HCT116 (cell line): ENCODE data around the gene EIF4A3. TPM values are rescaled to one million over a fixed set of nuclear protein-coding genes. Genes with fewer than 3 reads are reported as not detected.

Experiments used
- ATAC-seq: fragments of 200-7000 bp; cut with Tn5 transposase; 2 replicates; pipeline ENCODE4 v1.9.1; 2020; ENCODE audit warnings: mild to moderate bottlenecking, moderate library complexity
- BruUV-seq: library from RNA; stranded (reverse); fragments of 400-500 nt; replicated peaks from 2 replicates; lab custom pipeline; 2021; lab: Mats Ljungman, UMichigan
- CTCF ChIA-PET: fragments of 300-600 bp; sonication (Branson Sonifier 250); formaldehyde crosslinking; loops from one replicate; lab custom pipeline; 2021; ENCODE audit warnings: antibody characterized with exemption; lab: Charles Lee
- POLR2A ChIA-PET: fragments of 300-600, 350-600 bp; sonication (Branson Sonifier 250); formaldehyde crosslinking; loops from one replicate; lab custom pipeline; 2021; ENCODE audit warnings: antibody characterized with exemption; lab: Charles Lee
- RAD21 ChIA-PET, 2 experiments: fragments of 300-600 bp; sonication (Branson Sonifier 250); formaldehyde crosslinking; loops; one replicate each; lab custom pipeline; 2023; ENCODE audit warnings: low total read pairs in 2 of 2; ENCODE audit not compliant: uncharacterized antibody in 2 of 2, unreplicated experiment in 2 of 2, low non-redundant PET in 1 of 2; lab: Charles Lee
- DNase-seq: peaks from one replicate; pipeline ENCODE4 v3.0.0-alpha.2; 2010; ENCODE audit warnings: low read depth, low spot score
- H2AFZ ChIP-seq: fragments of 200-600 bp; shearing (Covaris generic), sonication (generic); 2 replicates; pipeline ENCODE4 v1.6.1; 2017; ENCODE audit warnings: low read depth, mixed run types, mixed read lengths, antibody characterized with exemption, low read length; ENCODE audit not compliant: poor library complexity, severe bottlenecking
- H3K27ac ChIP-seq: 2 replicates; pipeline ENCODE4 v1.5.1; 2012; ENCODE audit warnings: low read depth, low read length
- H3K27me3 ChIP-seq: fragments of 200-600 bp; sonication (generic); 2 replicates; pipeline ENCODE4 v1.6.1; 2016; ENCODE audit warnings: mixed run types, low read length, mixed read lengths; ENCODE audit not compliant: insufficient read depth
- H3K36me3 ChIP-seq, 2 experiments: fragments of 200-500 bp in 1 of 2; fragments of 200-600 bp in 1 of 2; sonication (Bioruptor generic) in 1 of 2; sonication (generic) in 1 of 2; 2 replicates each; pipeline versions ENCODE4 v1.5.1 to v1.6.1; 2014 to 2016; ENCODE audit warnings: low read length in 2 of 2, inconsistent platforms in 1 of 2, mixed read lengths in 1 of 2, mixed run types in 1 of 2; ENCODE audit not compliant: insufficient read depth in 2 of 2, control insufficient read depth in 1 of 2
- H3K4me1 ChIP-seq, 2 experiments: fragments of 200-600 bp in 1 of 2; sonication (generic) in 1 of 2; 2 replicates each; pipeline versions ENCODE4 v1.5.1 to v1.6.1; 2012 to 2017; ENCODE audit warnings: low read length in 2 of 2, inconsistent platforms in 1 of 2, mild to moderate bottlenecking in 1 of 2, mixed read lengths in 1 of 2, mixed run types in 1 of 2, moderate library complexity in 1 of 2; ENCODE audit not compliant: insufficient read depth in 2 of 2, control insufficient read depth in 1 of 2
- H3K4me2 ChIP-seq: fragments of 200-600 bp; sonication (generic); 2 replicates; pipeline ENCODE4 v1.6.1; 2017; ENCODE audit warnings: mixed run types, low read length, mixed read lengths
- H3K4me3 ChIP-seq, 2 experiments: fragments of 200-600 bp in 1 of 2; sonication (generic) in 1 of 2; replicated peaks in 1 of 2; 2 replicates each; pipeline ENCODE4 v1.5.1; 2011 to 2016; ENCODE audit warnings: low read length in 2 of 2, control low read depth in 1 of 2, low read depth in 1 of 2, mild to moderate bottlenecking in 1 of 2, mixed read lengths in 1 of 2, mixed run types in 1 of 2
- H3K79me2 ChIP-seq: fragments of 200-600 bp; sonication (generic); 2 replicates; pipeline ENCODE4 v1.6.1; 2017; ENCODE audit warnings: mild to moderate bottlenecking, mixed run types, low read length, moderate library complexity, mixed read lengths; ENCODE audit not compliant: insufficient read depth
- H3K9ac ChIP-seq: fragments of 200-600 bp; sonication (generic); 2 replicates; pipeline ENCODE4 v1.6.1; 2016; ENCODE audit warnings: low read length, mixed read lengths
- H3K9me2 ChIP-seq: fragments of 200-600 bp; sonication (generic), shearing (Covaris generic); 2 replicates; pipeline ENCODE4 v1.6.1; 2017; ENCODE audit warnings: mixed run types, mild to moderate bottlenecking, moderate library complexity; ENCODE audit not compliant: insufficient read depth
- H3K9me3 ChIP-seq, 2 experiments: fragments of 200-500 bp in 1 of 2; fragments of 200-600 bp in 1 of 2; sonication (Bioruptor generic) in 1 of 2; sonication (generic) in 1 of 2; 2 replicates each; pipeline ENCODE4 v1.6.1; 2014 to 2017; ENCODE audit warnings: low read length in 2 of 2, mixed read lengths in 2 of 2, inconsistent platforms in 1 of 2, low read depth in 1 of 2, mild to moderate bottlenecking in 1 of 2, mixed run types in 1 of 2, moderate library complexity in 1 of 2; ENCODE audit not compliant: control insufficient read depth in 1 of 2, insufficient read depth in 1 of 2
- H4K20me1 ChIP-seq: fragments of 200-600 bp; sonication (generic), shearing (Covaris generic); 2 replicates; pipeline ENCODE4 v1.6.1; 2017; ENCODE audit warnings: mixed run types, mild to moderate bottlenecking, moderate library complexity; ENCODE audit not compliant: insufficient read depth
- CBX3 ChIP-seq: IDR thresholded peaks from 2 replicates; pipeline ENCODE4 v1.6.1; 2012; ENCODE audit warnings: low read depth
- ELF1 ChIP-seq: IDR thresholded peaks from 2 replicates; pipeline ENCODE4 v1.6.1; 2012; ENCODE audit warnings: low read depth, borderline replicate concordance
- EZH2phosphoT487 ChIP-seq: fragments of 200-600 bp; IDR thresholded peaks from 2 replicates; pipeline ENCODE4 v1.6.1; 2018; ENCODE audit warnings: antibody characterized with exemption, borderline replicate concordance
- POLR2A ChIP-seq: IDR thresholded peaks from 2 replicates; pipeline ENCODE4 v1.7.0; 2011; ENCODE audit warnings: borderline replicate concordance; ENCODE audit not compliant: insufficient read depth, insufficient read length; ENCODE audit errors: extremely low read depth
- SIN3A ChIP-seq: IDR thresholded peaks from 2 replicates; pipeline ENCODE4 v1.6.1; 2012; ENCODE audit warnings: low read depth
- SP1 ChIP-seq: IDR thresholded peaks from 2 replicates; pipeline ENCODE4 v1.6.1; 2012; ENCODE audit warnings: low read depth
- TCF7L2 ChIP-seq: IDR thresholded peaks from 2 replicates; pipeline ENCODE4 v1.7.0; 2011; ENCODE audit warnings: borderline replicate concordance, inconsistent platforms; ENCODE audit not compliant: insufficient read depth, insufficient read length; ENCODE audit errors: extremely low read depth
- ZFX ChIP-seq: fragments of 450-650 bp; IDR thresholded peaks from 2 replicates; pipeline ENCODE4 v1.6.1; 2017
- intact Hi-C: fragments of 100-400 bp; cut with micrococcal nuclease; formaldehyde crosslinking; loops from 2 replicates; pipeline ENCODE4 v1.10.0; 2022
- total RNA-seq: library from RNA; stranded (reverse); gene quantifications from one replicate; pipeline ENCODE4 v1.2.1, GENCODE V29; 2021; ENCODE audit not compliant: unreplicated experiment
- TF ChIP-seq, protein P1 (sequence below): IDR thresholded peaks from 2 replicates; pipeline ENCODE4 v1.6.1; 2012

Gene EIF4A3
- total RNA-seq, 1 experiment from 2014 or later, result 248 TPM

DNA sequence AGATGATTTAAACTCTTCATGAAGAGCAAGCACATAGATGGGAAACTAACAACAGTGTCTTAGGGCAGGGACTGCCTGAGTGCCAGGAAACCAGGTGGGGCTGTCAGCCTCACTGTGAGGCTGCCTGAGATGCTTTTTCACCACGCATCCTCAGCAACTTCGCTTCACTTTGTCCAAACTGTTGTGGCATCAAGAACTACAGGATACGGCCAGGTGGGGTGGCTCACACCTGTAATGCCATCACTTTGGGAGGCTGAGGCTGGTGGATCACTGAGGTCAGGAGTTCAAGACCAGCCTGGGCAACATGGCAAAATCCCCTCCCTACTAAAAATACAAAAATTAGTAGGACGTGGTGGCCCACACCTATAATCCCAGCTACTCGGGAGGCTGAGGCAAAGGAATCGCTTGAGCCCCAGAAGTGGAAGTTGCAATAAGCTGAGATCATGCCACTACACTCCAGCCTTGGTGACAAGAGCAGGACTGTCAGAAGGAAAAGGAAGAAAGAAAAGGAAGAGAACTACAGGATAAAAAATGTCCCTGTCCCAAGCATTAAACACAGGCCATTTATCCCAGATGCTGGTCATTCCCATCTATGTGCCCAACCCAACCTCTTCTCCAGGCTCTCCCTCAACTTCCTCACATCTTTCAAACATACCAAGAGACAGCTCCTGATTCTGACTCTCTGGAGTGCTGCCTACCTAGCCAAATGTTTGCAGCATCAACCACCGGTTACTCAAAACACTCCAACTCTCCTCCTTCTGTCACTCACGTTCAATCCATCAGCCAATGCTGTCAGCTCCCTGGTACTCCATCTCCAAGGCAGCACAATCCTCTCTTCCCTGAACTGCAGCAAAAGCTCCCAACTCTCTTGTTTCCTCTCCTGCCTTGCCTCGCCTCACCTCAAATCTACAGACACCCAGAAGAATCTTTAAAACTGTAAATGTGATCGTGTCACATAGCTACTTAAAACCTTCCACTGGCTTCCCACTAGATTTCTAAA lies 1.6 kb downstream of the EIF4A3 start:
- no peaks in the 10 kb centered on the region for H3K9me2 ChIP-seq
- intact Hi-C loops, result no loop called here
- ChIA-PET RAD21 (no interaction called here), CTCF (interaction anchor here (2.5 kb wide), 1 partner anchor 44 kb away, joined by 8 read pairs; the partner anchor contains the start of gene GAA), POLR2A (interaction anchor here (0.7 to 2.6 kb wide), 10 partner anchors 10 to 348 kb away, joined by 3 to 8 read pairs (median 4); partner anchors contain the start of genes CBX8 and GAA)
- no peak for ATAC-seq
- H4K20me1 ChIP-seq, result peaks cover 27% of the 10 kb centered on the region; the same call in 1 of the 2 replicates
- H3K79me2 ChIP-seq, result peaks cover 81% of the 10 kb centered on the region
- H2AFZ ChIP-seq, result no peak overlapping the region
- H3K9ac ChIP-seq, result peak overlapping the region; percentile 97
- H3K36me3 ChIP-seq, result peaks cover 45 to 49% of the 10 kb centered on the region in 2 experiments
- H3K27ac ChIP-seq, result peak overlapping the region; percentile 93; the same call in 1 of the 2 replicates
- H3K4me2 ChIP-seq, result peak overlapping the region; percentile 88
- H3K27me3 ChIP-seq, result no peaks in the 10 kb centered on the region
- H3K4me3 ChIP-seq, result peak overlapping the region; percentile 73 to 96
- BruUV-seq, result TSS peak; percentile 63
- DNase-seq, result no peak
- H3K9me3 ChIP-seq, result no peaks in the 10 kb centered on the region
- peaks cover 12 to 18% of the 10 kb centered on the region in 2 experiments for H3K4me1 ChIP-seq
- TF ChIP-seq POLR2A (no peak), SP1 (no peak), ZFX (no peak), ELF1 (no peak)
- TF ChIP-seq, protein P1, sequence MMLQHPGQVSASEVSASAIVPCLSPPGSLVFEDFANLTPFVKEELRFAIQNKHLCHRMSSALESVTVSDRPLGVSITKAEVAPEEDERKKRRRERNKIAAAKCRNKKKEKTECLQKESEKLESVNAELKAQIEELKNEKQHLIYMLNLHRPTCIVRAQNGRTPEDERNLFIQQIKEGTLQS, result no peak

DNA sequence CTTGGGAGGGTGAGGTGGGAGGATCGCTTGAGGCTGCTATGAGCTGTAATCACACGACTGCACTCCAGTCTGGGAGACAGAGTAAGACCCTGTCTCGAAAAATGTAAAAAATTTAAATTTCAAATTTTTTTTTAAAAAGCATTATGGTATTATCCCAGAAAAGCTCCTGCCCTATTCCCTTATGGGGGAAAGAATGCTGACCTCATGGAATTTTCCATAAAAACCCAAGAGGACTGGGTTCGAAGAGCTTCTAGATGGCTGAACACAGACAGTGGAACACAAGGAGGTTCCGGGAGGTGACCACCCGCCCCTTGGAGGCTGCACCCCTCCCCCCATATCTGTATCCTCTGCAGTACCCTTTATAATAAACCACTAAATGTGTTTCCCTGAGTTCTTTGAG lies 4.0 kb downstream of the EIF4A3 start:
- no peak overlapping the region for H3K9ac ChIP-seq
- POLR2A ChIA-PET, result interaction anchor here (1.3 to 1.6 kb wide), 2 partner anchors 9 to 19 kb away, joined by 3 to 5 read pairs; no protein-coding TSS in a partner anchor
- H3K4me3 ChIP-seq, result no peak overlapping the region
- peaks cover 27% of the 10 kb centered on the region; the same call in 1 of the 2 replicates for H4K20me1 ChIP-seq
- no peaks in the 10 kb centered on the region for H3K9me2 ChIP-seq
- no peak overlapping the region for H3K4me2 ChIP-seq
- no TSS peak for BruUV-seq
- DNase-seq (no peak), ATAC-seq (no peak)
- peaks cover 91% of the 10 kb centered on the region for H3K79me2 ChIP-seq
- RAD21 ChIA-PET, result no interaction called here
- H2AFZ ChIP-seq, result no peak overlapping the region
- intact Hi-C loops, result no loop called here
- no peak for TF ChIP-seq SP1
- TF ChIP-seq TCF7L2, result no peak
- TF ChIP-seq SIN3A, result no peak
- TF ChIP-seq CBX3, result no peak
- TF ChIP-seq EZH2phosphoT487, result no peak
- no peaks in the 10 kb centered on the region for H3K9me3 ChIP-seq
- CTCF ChIA-PET, result interaction anchor here (1.0 to 1.4 kb wide), 2 partner anchors 19 to 41 kb away, joined by 3 read pairs; partner anchors contain the start of gene GAA
- H3K27ac ChIP-seq, result no peak overlapping the region
- peaks cover 12 to 13% of the 10 kb centered on the region in 2 experiments for H3K4me1 ChIP-seq
- no peaks in the 10 kb centered on the region for H3K27me3 ChIP-seq
- peaks cover 68 to 73% of the 10 kb centered on the region in 2 experiments for H3K36me3 ChIP-seq
